ENCODE data around the gene LSAMP. TPM values are rescaled to one million over a fixed set of nuclear protein-coding genes. Genes with fewer than 3 reads are reported as not detected.

The LSAMP gene
- total RNA-seq, 3 donors from 2014 or later = 0.78 to 39.8 (median 1.9) TPM

DNA sequence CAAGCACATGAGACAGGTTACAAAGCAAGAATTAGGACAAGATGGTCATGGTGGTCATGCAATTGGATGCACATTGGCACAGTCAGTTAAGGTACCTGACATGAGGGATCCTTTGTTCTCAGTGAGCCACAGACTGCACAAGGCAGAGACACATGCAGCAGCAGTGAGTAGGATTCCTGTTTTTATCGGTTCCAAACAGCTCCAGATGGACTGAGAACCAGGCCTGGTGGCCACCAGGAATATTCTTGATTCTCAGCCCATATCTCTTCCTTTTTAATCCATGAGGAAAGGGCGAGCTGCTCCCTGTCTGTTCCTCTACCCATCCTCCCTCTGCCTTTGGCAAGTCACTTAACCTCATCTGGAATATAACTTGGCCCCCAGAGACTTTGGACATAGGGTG, 411.2 kb downstream of the LSAMP start:
- DNase-seq = no peak
- H3K4me3 ChIP-seq = no peak overlapping the region
- ATAC-seq = no peak
- no peaks in the 10 kb centered on the region for H3K9me3 ChIP-seq
- no peaks in the 10 kb centered on the region for H3K4me1 ChIP-seq (ENCODE audit: low read depth)
- H3K36me3 ChIP-seq (ENCODE audit: low read depth) = no peaks in the 10 kb centered on the region
- TF ChIP-seq, protein P1, sequence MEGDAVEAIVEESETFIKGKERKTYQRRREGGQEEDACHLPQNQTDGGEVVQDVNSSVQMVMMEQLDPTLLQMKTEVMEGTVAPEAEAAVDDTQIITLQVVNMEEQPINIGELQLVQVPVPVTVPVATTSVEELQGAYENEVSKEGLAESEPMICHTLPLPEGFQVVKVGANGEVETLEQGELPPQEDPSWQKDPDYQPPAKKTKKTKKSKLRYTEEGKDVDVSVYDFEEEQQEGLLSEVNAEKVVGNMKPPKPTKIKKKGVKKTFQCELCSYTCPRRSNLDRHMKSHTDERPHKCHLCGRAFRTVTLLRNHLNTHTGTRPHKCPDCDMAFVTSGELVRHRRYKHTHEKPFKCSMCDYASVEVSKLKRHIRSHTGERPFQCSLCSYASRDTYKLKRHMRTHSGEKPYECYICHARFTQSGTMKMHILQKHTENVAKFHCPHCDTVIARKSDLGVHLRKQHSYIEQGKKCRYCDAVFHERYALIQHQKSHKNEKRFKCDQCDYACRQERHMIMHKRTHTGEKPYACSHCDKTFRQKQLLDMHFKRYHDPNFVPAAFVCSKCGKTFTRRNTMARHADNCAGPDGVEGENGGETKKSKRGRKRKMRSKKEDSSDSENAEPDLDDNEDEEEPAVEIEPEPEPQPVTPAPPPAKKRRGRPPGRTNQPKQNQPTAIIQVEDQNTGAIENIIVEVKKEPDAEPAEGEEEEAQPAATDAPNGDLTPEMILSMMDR (IDR thresholded peaks at IDR 0.05) = no peak
- intact Hi-C loops (cut with DNase I, micrococcal nuclease) = no loop called here

DNA sequence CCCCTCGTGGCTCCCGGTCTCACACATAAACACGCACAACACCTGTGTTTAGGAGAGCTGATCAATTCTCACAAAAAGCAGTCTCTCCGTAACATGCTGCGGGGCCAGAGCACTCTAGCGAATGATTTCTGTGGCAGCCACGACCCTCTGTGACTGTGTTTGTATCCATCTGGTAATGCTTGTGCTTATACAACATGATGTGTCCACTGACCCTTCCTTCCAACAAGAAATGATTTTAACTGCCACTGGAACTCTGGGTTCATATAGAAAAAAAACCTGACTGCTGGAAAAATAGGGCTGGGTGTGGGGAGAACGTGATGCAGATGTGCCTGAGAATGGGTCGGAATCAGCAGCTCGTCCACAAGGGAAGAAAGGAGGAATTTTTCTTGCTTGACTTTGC, 411.8 kb downstream of the LSAMP start:
- Histone ChIP-seq H3K9me3 (no peaks in the 10 kb centered on the region), H3K4me1 (ENCODE audit: low read depth) (no peaks in the 10 kb centered on the region), H3K36me3 (ENCODE audit: low read depth) (no peaks in the 10 kb centered on the region), H3K4me3 (no peak overlapping the region)
- TF ChIP-seq, protein P1 (IDR thresholded peaks at IDR 0.05) = no peak
- intact Hi-C loops (cut with DNase I, micrococcal nuclease) = no loop called here
- DNase-seq (no peak), ATAC-seq (no peak)

DNA sequence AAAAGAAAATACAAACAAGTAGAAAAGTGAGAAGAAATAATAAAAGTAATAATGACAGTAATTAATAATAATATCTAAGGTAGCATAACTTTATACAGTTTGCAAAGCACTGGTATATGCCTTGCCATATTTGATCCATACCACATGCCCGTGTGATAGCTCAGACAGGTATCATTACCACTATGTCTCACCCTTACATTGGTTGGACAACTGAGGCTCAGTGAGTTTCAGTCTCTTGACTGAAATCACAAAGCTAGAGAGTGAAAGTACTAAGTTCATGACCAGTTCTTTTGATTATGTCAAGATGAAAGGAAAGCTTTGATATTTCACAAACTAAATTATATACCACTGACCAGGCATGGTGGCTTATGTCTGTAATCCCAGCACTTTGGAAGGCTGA, 413.1 kb downstream of the LSAMP start:
- no peak for ATAC-seq
- TF ChIP-seq, protein P1 (IDR thresholded peaks at IDR 0.05) = no peak
- no peak overlapping the region for H3K4me3 ChIP-seq

DNA sequence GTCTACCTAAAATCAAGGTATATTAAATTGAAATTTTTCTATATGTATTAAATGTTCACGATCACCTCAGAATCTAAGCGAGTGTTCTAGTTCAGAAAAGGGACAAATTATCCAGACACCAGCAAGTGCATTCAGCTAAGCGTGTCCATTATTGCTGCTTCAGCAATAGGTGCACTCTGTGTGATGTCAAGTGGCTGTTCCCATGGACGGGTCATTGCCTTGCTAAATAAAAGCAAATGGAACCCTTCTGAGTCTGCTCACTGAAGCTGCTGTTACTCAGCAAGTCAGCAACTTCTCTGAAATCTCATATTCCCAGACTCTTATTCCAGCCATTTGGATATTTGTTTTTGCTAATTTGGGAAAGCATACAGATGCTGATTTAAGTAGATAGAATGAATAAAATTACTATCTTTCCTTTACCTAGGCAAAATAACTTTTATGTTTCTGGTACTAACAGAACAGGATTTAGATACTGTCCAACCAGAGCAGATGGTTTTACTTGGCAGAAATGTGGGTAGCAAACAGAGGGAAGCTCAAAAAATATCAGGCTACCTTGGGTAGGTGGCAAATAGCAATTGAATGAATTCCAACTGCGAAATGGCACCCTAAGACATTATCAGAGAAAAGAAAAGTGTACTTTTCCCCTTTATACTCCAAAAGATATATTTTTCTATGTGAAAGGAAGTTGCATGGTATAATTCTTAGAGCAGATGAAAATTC, 415.0 kb downstream of the LSAMP start:
- no peak for ATAC-seq
- no peaks in the 10 kb centered on the region for H3K36me3 ChIP-seq (ENCODE audit: low read depth)
- intact Hi-C loops (cut with DNase I, micrococcal nuclease) = no loop called here

More for the DNA sequence above, 413.1 kb downstream of the LSAMP start:
- no peak for DNase-seq
- Histone ChIP-seq H3K9me3 (no peaks in the 10 kb centered on the region), H3K4me1 (ENCODE audit: low read depth) (no peaks in the 10 kb centered on the region), H3K36me3 (ENCODE audit: low read depth) (no peaks in the 10 kb centered on the region)
- intact Hi-C loops (cut with DNase I, micrococcal nuclease) = no loop called here

DNA sequence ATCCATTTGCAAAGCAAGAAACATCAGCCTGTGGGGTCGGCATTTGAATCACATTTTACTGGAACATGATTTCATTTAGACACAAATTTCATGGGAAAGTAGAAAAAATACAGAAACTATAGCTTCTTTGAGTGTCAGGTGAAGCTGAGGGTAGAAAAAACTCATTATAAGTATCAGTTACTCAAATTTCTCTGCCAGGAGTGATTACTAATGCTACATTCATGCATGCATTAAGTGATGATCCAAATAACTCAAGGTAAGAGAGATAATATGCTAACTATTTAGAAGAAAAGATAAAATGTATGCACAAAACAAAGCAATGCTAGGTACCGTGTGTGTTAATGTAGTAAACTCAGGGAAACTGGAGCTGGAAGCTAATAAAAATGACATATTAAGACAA, 416.0 kb downstream of the LSAMP start:
- TF ChIP-seq, protein P1 (IDR thresholded peaks at IDR 0.05) = no peak
- intact Hi-C loops (cut with DNase I, micrococcal nuclease) = no loop called here
- no peaks in the 10 kb centered on the region for H3K4me1 ChIP-seq (ENCODE audit: low read depth)
- ATAC-seq (no peak), DNase-seq (no peak)
- H3K4me3 ChIP-seq = no peak overlapping the region
- H3K36me3 ChIP-seq (ENCODE audit: low read depth) = no peaks in the 10 kb centered on the region
- H3K9me3 ChIP-seq = no peaks in the 10 kb centered on the region

More for the DNA sequence above, 415.0 kb downstream of the LSAMP start:
- Histone ChIP-seq H3K4me1 (ENCODE audit: low read depth) (no peaks in the 10 kb centered on the region), H3K4me3 (no peak overlapping the region), H3K9me3 (no peaks in the 10 kb centered on the region)
- DNase-seq = no peak
- TF ChIP-seq, protein P1 (IDR thresholded peaks at IDR 0.05) = no peak
